Eye (tissue), 1 donor: Measurements from ENCODE around the gene CRY1.
"Not testable (repeated sequence)": the region's sequence is repeated elsewhere in the genome, so short reads cannot be mapped to it uniquely, and the experiment has no call there.

Experiments
- DNase-seq: peaks from one replicate; pipeline ENCODE4 v3.0.0-alpha.2; 2015

CRY1 gene

GRCh38 chr12:107064243-107064642, 29.1 kb downstream of the CRY1 start:
- no peak for DNase-seq

GRCh38 chr12:107058190-107058589, 35.2 kb downstream of the CRY1 start:
- no peak for DNase-seq

GRCh38 chr12:107057071-107057834, 36.1 kb downstream of the CRY1 start:
- no peak for DNase-seq

GRCh38 chr12:107053709-107054108, 39.6 kb downstream of the CRY1 start:
- DNase-seq, result peak; percentile 30

GRCh38 chr12:107045186-107045585, 48.2 kb downstream of the CRY1 start:
- no peak for DNase-seq

GRCh38 chr12:107042801-107043200, 50.5 kb downstream of the CRY1 start:
- DNase-seq, result no peak

GRCh38 chr12:107035733-107036132, 57.6 kb downstream of the CRY1 start:
- no peak for DNase-seq

- no peak for DNase-seq
Measured at GRCh38 chr12:107033758-107034739, 59.3 kb downstream of the CRY1 start.

GRCh38 chr12:107032266-107032665, 61.1 kb downstream of the CRY1 start:
- DNase-seq, result no peak

- DNase-seq, result no peak
Measured at GRCh38 chr12:107031061-107031460, 62.3 kb downstream of the CRY1 start.

- peak; percentile 32 for DNase-seq
Measured at GRCh38 chr12:107029081-107029480, 64.3 kb downstream of the CRY1 start.

- DNase-seq, result peak; percentile 95
Measured at GRCh38 chr12:107027636-107028053, 65.7 kb downstream of the CRY1 start.

- DNase-seq, result no peak
Measured at GRCh38 chr12:107026806-107027635, 66.3 kb downstream of the CRY1 start.

- not testable (repeated sequence) for DNase-seq
Measured at GRCh38 chr12:107026356-107026755, 67.0 kb downstream of the CRY1 start.

- no peak for DNase-seq
Measured at GRCh38 chr12:107025671-107026070, 67.7 kb downstream of the CRY1 start.

GRCh38 chr12:107019546-107019945, 73.8 kb downstream of the CRY1 start:
- DNase-seq, result no peak

GRCh38 chr12:107017042-107017441, 76.3 kb downstream of the CRY1 start:
- no peak for DNase-seq

GRCh38 chr12:107014055-107014454, 79.3 kb downstream of the CRY1 start:
- DNase-seq, result no peak

GRCh38 chr12:107012736-107013425, 80.5 kb downstream of the CRY1 start:
- DNase-seq, result no peak

GRCh38 chr12:107011519-107011918, 81.8 kb downstream of the CRY1 start:
- DNase-seq, result no peak

- DNase-seq, result no peak
Measured at GRCh38 chr12:107007411-107007810, 85.9 kb downstream of the CRY1 start.

GRCh38 chr12:107002665-107003064, 90.7 kb downstream of the CRY1 start:
- DNase-seq, result not testable (repeated sequence)
